Measurements from ENCODE around the gene CARS2.

CARS2 gene

GRCh38 chr13:110624766-110625756, 80.9 kb downstream of the CARS2 start:
- TF ChIP-seq FOXP2 (optimal IDR thresholded peaks at IDR 0.05; ENCODE audit: control extremely low read depth, extremely low read length, insufficient read depth) (no peak), POLR2AphosphoS5 (IDR thresholded peaks at IDR 0.05; ENCODE audit: borderline replicate concordance, low read depth, low read length) (no peak), EZH2 (IDR thresholded peaks at IDR 0.05) (no peak)
- no peak overlapping the region for H3K27ac ChIP-seq
- no peak overlapping the region for H3K4me3 ChIP-seq
- H3K9me3 ChIP-seq (ENCODE audit: low read depth, low read length) = no peaks in the 10 kb centered on the region
- peaks cover 14% of the 10 kb centered on the region; the same call in 1 of the 2 replicates for H3K36me3 ChIP-seq (ENCODE audit: insufficient read depth, low read length)
- DNase-seq (ENCODE audit: low read depth, low spot score) = no peak
- no peak overlapping the region for H3K9ac ChIP-seq (ENCODE audit: insufficient read length)

- no peak overlapping the region for H3K9ac ChIP-seq (ENCODE audit: insufficient read length)
- H3K4me3 ChIP-seq = no peak overlapping the region
- no peaks in the 10 kb centered on the region for H3K9me3 ChIP-seq (ENCODE audit: low read depth, low read length)
- H3K36me3 ChIP-seq (ENCODE audit: insufficient read depth, low read length) = peaks cover 7% of the 10 kb centered on the region; the same call in 1 of the 2 replicates
- no peak overlapping the region for H3K27ac ChIP-seq
- no peak for DNase-seq (ENCODE audit: low read depth, low spot score)
- no peak for TF ChIP-seq POLR2AphosphoS5 (IDR thresholded peaks at IDR 0.05; ENCODE audit: borderline replicate concordance, low read depth, low read length)
- TF ChIP-seq EZH2 (IDR thresholded peaks at IDR 0.05) = no peak
- TF ChIP-seq FOXP2 (optimal IDR thresholded peaks at IDR 0.05; ENCODE audit: control extremely low read depth, extremely low read length, insufficient read depth) = no peak
These were observed 85.3 kb downstream of the CARS2 start for GRCh38 chr13:110620596-110620995.

DNA sequence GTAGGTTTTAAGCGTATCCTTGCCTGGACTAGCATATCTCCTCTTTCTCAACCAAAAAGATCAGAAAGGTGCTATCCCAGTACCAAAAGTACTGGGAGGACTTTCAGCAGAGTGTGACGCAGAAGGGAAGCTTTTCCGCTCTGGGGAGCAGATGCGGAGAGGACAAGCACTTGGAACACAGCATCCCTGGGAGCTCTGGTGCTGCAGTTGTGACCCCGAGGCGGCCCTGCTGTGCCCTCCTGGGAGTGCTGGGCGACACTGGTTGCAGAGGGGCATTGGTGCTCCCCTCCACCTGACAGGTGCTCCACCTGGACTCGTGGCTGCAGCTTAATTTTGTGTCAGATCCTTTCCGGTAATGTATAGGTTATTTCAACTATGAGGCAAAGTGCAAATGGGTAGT, 87.1 kb downstream of the CARS2 start:
- Histone ChIP-seq H3K9me3 (ENCODE audit: low read depth, low read length) (no peaks in the 10 kb centered on the region), H3K4me3 (no peak overlapping the region), H3K9ac (ENCODE audit: insufficient read length) (no peak overlapping the region), H3K27ac (no peak overlapping the region), H3K36me3 (ENCODE audit: insufficient read depth, low read length) (peaks cover 7% of the 10 kb centered on the region; the same call in 1 of the 2 replicates)
- no peak for DNase-seq (ENCODE audit: low read depth, low spot score)
- no peak for TF ChIP-seq POLR2AphosphoS5 (IDR thresholded peaks at IDR 0.05; ENCODE audit: borderline replicate concordance, low read depth, low read length)
- TF ChIP-seq FOXP2 (optimal IDR thresholded peaks at IDR 0.05; ENCODE audit: control extremely low read depth, extremely low read length, insufficient read depth) = no peak
- no peak for TF ChIP-seq EZH2 (IDR thresholded peaks at IDR 0.05)

DNA sequence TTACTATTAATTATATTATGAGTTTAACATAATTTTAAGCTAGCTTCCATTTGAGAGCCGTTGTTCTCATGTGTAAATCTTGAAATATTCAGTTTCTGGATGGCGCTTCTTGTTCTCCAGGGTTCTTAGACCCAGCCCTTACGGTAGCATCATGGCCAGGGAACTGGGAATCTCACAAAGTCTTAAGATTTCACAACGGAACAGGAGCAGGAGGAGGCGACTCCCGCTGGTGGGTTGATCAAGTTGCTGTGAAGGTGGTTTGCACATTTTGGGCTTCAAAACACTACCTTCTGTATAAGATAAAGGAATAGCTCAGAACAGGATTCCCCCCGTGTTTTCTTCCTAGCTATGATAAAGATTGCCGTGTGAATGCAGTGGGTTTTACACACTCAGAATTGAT, 87.7 kb downstream of the CARS2 start:
- Histone ChIP-seq H3K4me3 (no peak overlapping the region), H3K9ac (ENCODE audit: insufficient read length) (no peak overlapping the region), H3K9me3 (ENCODE audit: low read depth, low read length) (no peaks in the 10 kb centered on the region), H3K27ac (no peak overlapping the region), H3K36me3 (ENCODE audit: insufficient read depth, low read length) (peaks cover 7% of the 10 kb centered on the region; the same call in 1 of the 2 replicates)
- no peak for DNase-seq (ENCODE audit: low read depth, low spot score)
- TF ChIP-seq POLR2AphosphoS5 (IDR thresholded peaks at IDR 0.05; ENCODE audit: borderline replicate concordance, low read depth, low read length) (no peak), EZH2 (IDR thresholded peaks at IDR 0.05) (no peak), FOXP2 (optimal IDR thresholded peaks at IDR 0.05; ENCODE audit: control extremely low read depth, extremely low read length, insufficient read depth) (no peak)

DNA sequence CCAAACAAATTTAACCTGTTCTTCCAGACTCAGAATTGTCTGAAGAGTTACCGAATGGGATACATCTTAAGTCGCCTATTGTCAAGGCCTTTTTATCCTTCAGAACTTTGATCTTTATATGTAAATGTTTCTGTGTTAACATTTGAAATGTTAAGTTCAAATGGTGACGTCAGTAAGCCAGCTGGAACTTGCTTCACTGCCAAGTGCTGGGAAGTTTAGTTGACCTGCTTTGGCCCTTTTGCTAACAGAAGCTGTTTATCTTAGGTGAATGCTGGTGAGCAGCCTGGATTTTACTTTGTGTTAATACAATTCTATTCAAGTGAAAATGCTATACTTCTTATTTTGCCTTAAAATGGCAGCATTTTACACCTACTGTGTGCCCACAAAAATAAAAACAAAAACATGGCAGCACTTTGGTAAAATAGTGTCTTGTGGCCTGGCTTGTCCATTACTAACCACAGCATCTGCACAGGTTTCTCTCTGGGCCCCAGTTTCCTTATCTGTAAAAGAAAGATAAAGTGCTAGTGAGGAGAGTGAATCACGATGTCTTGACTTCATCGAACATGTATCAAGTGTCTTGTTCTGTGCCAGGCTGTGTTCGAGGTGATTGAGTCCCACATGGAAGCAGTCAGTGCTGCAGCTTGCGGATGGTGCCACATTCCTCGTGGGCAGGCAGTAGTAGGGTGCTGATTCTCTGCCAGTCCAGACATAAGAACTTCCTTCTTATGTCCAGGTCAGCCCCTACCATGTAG, 88.4 kb downstream of the CARS2 start:
- H3K36me3 ChIP-seq (ENCODE audit: insufficient read depth, low read length) = peaks cover 6% of the 10 kb centered on the region; the same call in 1 of the 2 replicates
- peak overlapping the region; percentile 92 for H3K9ac ChIP-seq (ENCODE audit: insufficient read length)
- H3K9me3 ChIP-seq (ENCODE audit: low read depth, low read length) = no peaks in the 10 kb centered on the region
- H3K4me3 ChIP-seq = no peak overlapping the region
- DNase-seq (ENCODE audit: low read depth, low spot score) = no peak
- TF ChIP-seq FOXP2 (optimal IDR thresholded peaks at IDR 0.05; ENCODE audit: control extremely low read depth, extremely low read length, insufficient read depth) (no peak), POLR2AphosphoS5 (IDR thresholded peaks at IDR 0.05; ENCODE audit: borderline replicate concordance, low read depth, low read length) (no peak), EZH2 (IDR thresholded peaks at IDR 0.05) (no peak)
- H3K27ac ChIP-seq = no peak overlapping the region

DNA sequence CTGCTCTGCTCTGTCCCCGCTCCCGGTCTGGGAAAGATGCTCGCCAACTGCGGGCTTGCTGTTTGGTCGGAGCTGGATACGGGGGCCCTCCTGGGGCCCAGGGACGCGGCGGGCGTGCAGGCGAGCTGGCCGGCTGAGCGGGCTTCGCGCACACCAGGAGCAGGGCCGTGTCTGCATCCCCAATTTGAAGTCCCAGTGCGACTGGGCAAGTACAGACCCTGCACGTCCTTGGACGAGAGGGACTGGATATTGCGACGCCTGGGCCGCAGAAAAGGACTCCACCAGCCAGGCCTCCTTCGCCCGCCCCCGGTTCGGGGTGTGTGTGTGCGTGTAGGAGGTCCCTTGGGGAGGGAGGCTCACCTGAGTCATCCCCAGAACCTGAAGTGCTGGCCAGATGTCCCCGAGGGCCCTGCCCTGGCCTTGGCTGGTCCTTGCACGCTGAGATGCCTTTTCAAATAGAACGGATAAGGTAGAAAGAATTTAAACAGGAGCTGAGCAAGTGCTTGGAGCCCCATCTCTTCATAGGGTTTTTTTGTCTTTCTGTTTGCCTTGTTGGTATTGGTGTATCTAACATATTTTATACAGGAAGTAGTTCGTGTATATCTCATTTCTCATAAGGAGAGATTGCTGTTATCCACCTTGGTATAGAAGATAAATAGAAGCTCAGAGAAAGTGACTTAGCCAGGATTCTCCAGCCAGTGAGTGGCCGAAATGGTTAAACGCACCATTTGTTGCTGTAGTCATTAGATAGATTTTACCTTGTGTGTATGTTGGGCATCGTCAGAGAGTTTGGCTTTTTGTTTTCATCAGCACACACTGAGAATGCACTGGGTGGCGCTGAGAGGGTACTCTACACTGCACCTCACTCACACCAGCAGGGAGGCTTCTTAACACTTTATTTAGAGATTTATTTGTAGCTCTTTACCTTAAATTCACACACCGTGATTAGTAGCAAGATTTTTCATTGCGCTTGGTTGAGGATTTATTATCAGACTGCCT, 89.5 kb downstream of the CARS2 start:
- Histone ChIP-seq H3K9ac (ENCODE audit: insufficient read length) (peak overlapping the region; percentile 92), H3K36me3 (ENCODE audit: insufficient read depth, low read length) (no peaks in the 10 kb centered on the region), H3K4me3 (peak overlapping the region; percentile 87), H3K9me3 (ENCODE audit: low read depth, low read length) (no peaks in the 10 kb centered on the region), H3K27ac (no peak overlapping the region)
- no peak for DNase-seq (ENCODE audit: low read depth, low spot score)
- no peak for TF ChIP-seq FOXP2 (optimal IDR thresholded peaks at IDR 0.05; ENCODE audit: control extremely low read depth, extremely low read length, insufficient read depth)
- no peak for TF ChIP-seq POLR2AphosphoS5 (IDR thresholded peaks at IDR 0.05; ENCODE audit: borderline replicate concordance, low read depth, low read length)
- TF ChIP-seq EZH2 (IDR thresholded peaks at IDR 0.05) = no peak

GRCh38 chr13:110615322-110616102, 90.4 kb downstream of the CARS2 start, which contains the start of gene NAXD:
Gene NAXD (plus strand): TSS chr13:110615545. CDS start chr13:110615602, 57 bp downstream.
- Histone ChIP-seq H3K4me3 (peak within 1 kb of the TSS; percentile 87), H3K36me3 (ENCODE audit: insufficient read depth, low read length) (no peaks in the 10 kb centered on the region), H3K9ac (ENCODE audit: insufficient read length) (peak within 1 kb of the TSS; percentile 92), H3K27ac (no peak within 1 kb of the TSS), H3K9me3 (ENCODE audit: low read depth, low read length) (no peaks in the 10 kb centered on the region)
- TF ChIP-seq POLR2AphosphoS5 (IDR thresholded peaks at IDR 0.05; ENCODE audit: borderline replicate concordance, low read depth, low read length) = peak; percentile 83
- no peak for TF ChIP-seq EZH2 (IDR thresholded peaks at IDR 0.05)
- TF ChIP-seq FOXP2 (optimal IDR thresholded peaks at IDR 0.05; ENCODE audit: control extremely low read depth, extremely low read length, insufficient read depth) = no peak
- peak; percentile 50 for DNase-seq (ENCODE audit: low read depth, low spot score)

Measured in SK-N-MC (cell line).